B cell (primary cell): ENCODE data around the gene CDC34. TPM values are rescaled to one million over a fixed set of nuclear protein-coding genes. Genes with fewer than 3 reads are reported as not detected.

Experiments used
- ATAC-seq: fragments of 200-7000 bp; cut with Tn5 transposase; one replicate; pipeline ENCODE4 v1.10.0; 2021; ENCODE audit warnings: low read depth, mild to moderate bottlenecking, moderate number of reproducible peaks, moderate library complexity
- CTCF ChIA-PET: fragments of 350-600 bp; sonication (Branson Sonifier 250); formaldehyde crosslinking; loops from one replicate; lab custom pipeline; 2021; ENCODE audit warnings: antibody characterized with exemption, inconsistent platforms; lab: Charles Lee
- POLR2A ChIA-PET: fragments of 350-600 bp; sonication (Branson Sonifier 250); formaldehyde crosslinking; loops from one replicate; lab custom pipeline; 2021; ENCODE audit warnings: antibody characterized with exemption; lab: Charles Lee
- DNase-seq: peaks from one replicate; pipeline ENCODE4 v3.0.0; 2013
- H2AFZ ChIP-seq: 2 replicates; pipeline ENCODE4 v1.6.1; 2012; ENCODE audit warnings: mild to moderate bottlenecking, low read depth, low read length; ENCODE audit not compliant: insufficient read depth, poor library complexity, severe bottlenecking
- H3K27ac ChIP-seq, 2 donors: 1 replicate in 1 of 2; 2 replicates in 1 of 2; pipeline ENCODE4 v1.5.1; 2012 to 2013; ENCODE audit warnings: low read length in 2 of 2, mild to moderate bottlenecking in 2 of 2, moderate library complexity in 1 of 2
- H3K27me3 ChIP-seq, 4 experiments: fragments of 200-600 bp in 1 of 4; sonication (generic) in 1 of 4; replicated peaks in 1 of 4; 1 replicate in 2 of 4; 2 replicates in 2 of 4; pipeline versions ENCODE4 v1.6.1 to v1.7.0; 2013 to 2016; ENCODE audit warnings: low read length in 3 of 4, mild to moderate bottlenecking in 2 of 4, mixed read lengths in 1 of 4, moderate library complexity in 1 of 4; ENCODE audit not compliant: insufficient read depth in 4 of 4, control insufficient read depth in 3 of 4; ENCODE audit errors: control extremely low read depth in 1 of 4
- H3K36me3 ChIP-seq, 2 experiments: replicated peaks in 1 of 2; 1 replicate in 1 of 2; 2 replicates in 1 of 2; pipeline versions ENCODE4 v1.6.1 to v1.7.1; 2013; ENCODE audit warnings: low read length in 1 of 2; ENCODE audit not compliant: insufficient read depth in 2 of 2, control insufficient read depth in 1 of 2; ENCODE audit errors: control extremely low read depth in 1 of 2, extremely low read depth in 1 of 2
- H3K4me1 ChIP-seq, 2 donors: fragments of 200-600 bp in 1 of 2; sonication (generic) in 1 of 2; 1 replicate in 1 of 2; 2 replicates in 1 of 2; pipeline versions ENCODE4 v1.5.1 to v1.6.1; 2013 to 2017; ENCODE audit warnings: low read length in 2 of 2; ENCODE audit not compliant: control insufficient read depth in 2 of 2, insufficient read depth in 2 of 2
- H3K4me2 ChIP-seq: replicated peaks from 2 replicates; pipeline ENCODE3; 2012; ENCODE audit warnings: mild to moderate bottlenecking, low read depth, low read length; ENCODE audit not compliant: poor library complexity, severe bottlenecking
- H3K4me3 ChIP-seq, 5 experiments: fragments of 200-600 bp in 1 of 5; sonication (generic) in 1 of 5; 1 replicate in 3 of 5; 2 replicates in 2 of 5; pipeline versions ENCODE4 v1.5.1 to v1.7.0; 2011 to 2016; ENCODE audit warnings: low read length in 4 of 5, mild to moderate bottlenecking in 4 of 5, low read depth in 2 of 5, control low read depth in 1 of 5, moderate library complexity in 1 of 5; ENCODE audit not compliant: insufficient read depth in 1 of 5; ENCODE audit errors: control extremely low read depth in 1 of 5, extremely low read depth in 1 of 5
- H3K79me2 ChIP-seq: fragments of 200-600 bp; sonication (generic); one replicate; pipeline ENCODE4 v1.6.0; 2016; ENCODE audit warnings: low read length; ENCODE audit not compliant: control insufficient read depth, insufficient read depth
- H3K9ac ChIP-seq: fragments of 200-600 bp; sonication (generic); 2 replicates; pipeline ENCODE4 v1.6.1; 2017; ENCODE audit warnings: mild to moderate bottlenecking, low read length, moderate library complexity
- H3K9me3 ChIP-seq, 3 donors: one replicate each; pipeline versions ENCODE4 v1.6.1 to v1.7.1; 2013; ENCODE audit warnings: low read length in 2 of 3; ENCODE audit not compliant: control insufficient read depth in 2 of 3, insufficient read depth in 1 of 3; ENCODE audit errors: control extremely low read depth in 1 of 3
- H4K20me1 ChIP-seq: 2 replicates; pipeline ENCODE4 v1.6.0; 2012; ENCODE audit warnings: mild to moderate bottlenecking, low read length; ENCODE audit not compliant: insufficient read depth, control insufficient read depth, poor library complexity, severe bottlenecking
- H3K27ac Mint-ChIP-seq: one replicate; pipeline ENCODE4 v1.8.0; 2021; ENCODE audit warnings: mixed read lengths
- H3K27me3 Mint-ChIP-seq: one replicate; pipeline ENCODE4 v1.8.0; 2021; ENCODE audit warnings: mixed read lengths
- H3K4me1 Mint-ChIP-seq: one replicate; pipeline ENCODE4 v1.8.0; 2021; ENCODE audit warnings: mixed read lengths
- H3K4me3 Mint-ChIP-seq: one replicate; pipeline ENCODE4 v1.8.0; 2021; ENCODE audit warnings: mixed read lengths
- H3K9me3 Mint-ChIP-seq: one replicate; pipeline ENCODE4 v1.8.0; 2022; ENCODE audit warnings: mixed read lengths; ENCODE audit not compliant: insufficient read depth
- CTCF ChIP-seq: fragments of 200-600 bp; IDR thresholded peaks from one replicate; pipeline ENCODE4 v1.8.0; 2022; ENCODE audit warnings: antibody characterized with exemption, mild to moderate bottlenecking
- EZH2 ChIP-seq: IDR thresholded peaks from 2 replicates; pipeline ENCODE4 v1.6.1; 2012; ENCODE audit warnings: borderline replicate concordance, low read depth, mild to moderate bottlenecking, moderate library complexity, low read length; ENCODE audit not compliant: insufficient read depth, poor library complexity, severe bottlenecking
- WGBS: methylation state at CpG from one replicate; pipeline ENCODE4 v1.1.5; 2013; ENCODE audit warnings: missing lambda C conversion rate; ENCODE audit not compliant: insufficient coverage; 5-methylcytosine and 5-hydroxymethylcytosine counted together
- intact Hi-C: fragments of 100-400 bp; cut with micrococcal nuclease; formaldehyde crosslinking; loops from one replicate; pipeline ENCODE4 v1.10.0; 2022
- polyA plus RNA-seq: library from polyadenylated mRNA; depleted of rRNA; stranded (reverse); fragments of >200 nt; gene quantifications from 2 replicates; pipeline ENCODE4 v1.2.3, GENCODE V29; 2012
- total RNA-seq, 2 donors: library from RNA; stranded (reverse); fragments of 120-200 nt in 1 of 2; gene quantifications; 1 replicate in 1 of 2; 2 replicates in 1 of 2; pipeline versions ENCODE4 v1.2.3 to v1.2.4, GENCODE V29; 2013 to 2022

Gene CDC34
- total and polyA plus RNA-seq, 2 donors (not counting 1 experiment from before 2014, with no cell fraction given), result 26.9 to 28.4 TPM

- H4K20me1 ChIP-seq, result peaks cover 25% of the 10 kb centered on the region
- H2AFZ ChIP-seq, result no peak overlapping the region
- H3K4me2 ChIP-seq, result no peak overlapping the region
- no peaks in the 10 kb centered on the region for H3K4me1 ChIP-seq
- H3K27ac Mint-ChIP-seq, result no peak overlapping the region
- peaks cover 0 to 21% of the 10 kb centered on the region in 2 experiments for H3K36me3 ChIP-seq
- no peak overlapping the region for H3K4me3 ChIP-seq
- no peak overlapping the region for H3K9ac ChIP-seq
- ChIA-PET CTCF (no interaction called here), POLR2A (no interaction called here)
- DNase-seq (no peak), ATAC-seq (no peak)
- no peak overlapping the region for H3K4me3 Mint-ChIP-seq
- intact Hi-C loops, result no loop called here
- no peak for TF ChIP-seq EZH2
- H3K27me3 Mint-ChIP-seq, result no peaks in the 10 kb centered on the region
- no peaks in the 10 kb centered on the region for H3K9me3 ChIP-seq
- peaks cover 6% of the 10 kb centered on the region for H3K79me2 ChIP-seq
- no peak overlapping the region for H3K27ac ChIP-seq
- H3K27me3 ChIP-seq, result no peaks in the 10 kb centered on the region
- 95% methylated on average over 50 of the region's 51 CpGs for WGBS
- H3K9me3 Mint-ChIP-seq, result no peaks in the 10 kb centered on the region
- H3K4me1 Mint-ChIP-seq, result no peaks in the 10 kb centered on the region
These were observed 9.5 kb downstream of the CDC34 start for GRCh38 chr19:540867-541637.

- H3K9me3 Mint-ChIP-seq, result no peaks in the 10 kb centered on the region
- H3K27ac ChIP-seq, result no peak overlapping the region
- no peak overlapping the region for H3K4me3 ChIP-seq
- TF ChIP-seq EZH2, result no peak
- TF ChIP-seq CTCF, result no peak
- H3K79me2 ChIP-seq, result no peaks in the 10 kb centered on the region
- peaks cover 19% of the 10 kb centered on the region for H4K20me1 ChIP-seq
- H3K27me3 ChIP-seq, result no peaks in the 10 kb centered on the region
- ATAC-seq, result no peak
- no peak overlapping the region for H3K4me2 ChIP-seq
- H3K27ac Mint-ChIP-seq, result no peak overlapping the region
- intact Hi-C loops, result no loop called here
- 92% methylated on average over 22 of the region's 26 CpGs for WGBS
- no peak overlapping the region for H2AFZ ChIP-seq
- no peak overlapping the region for H3K9ac ChIP-seq
- no peak overlapping the region for H3K4me3 Mint-ChIP-seq
- peaks cover 0 to 15% of the 10 kb centered on the region in 2 experiments for H3K36me3 ChIP-seq
- ChIA-PET CTCF (no interaction called here), POLR2A (no interaction called here)
- no peaks in the 10 kb centered on the region for H3K27me3 Mint-ChIP-seq
- no peaks in the 10 kb centered on the region for H3K9me3 ChIP-seq
- no peaks in the 10 kb centered on the region for H3K4me1 ChIP-seq
- H3K4me1 Mint-ChIP-seq, result no peaks in the 10 kb centered on the region
- DNase-seq, result no peak
These were observed 10.1 kb downstream of the CDC34 start for GRCh38 chr19:541699-542098.
